IPS-18c (cell line): ENCODE measurements around the gene LY86.
"Not testable (repeated sequence)": the region's sequence is repeated elsewhere in the genome, so short reads cannot be mapped to it uniquely, and the experiment has no call there.

ENCODE experiments used
- H3K4me3 ChIP-seq: 2 replicates; pipeline ENCODE4 v1.7.0; 2013; ENCODE audit warnings: low read depth, mild to moderate bottlenecking, low read length, moderate library complexity; ENCODE audit not compliant: insufficient read depth
- H3K9me3 ChIP-seq: one replicate; pipeline ENCODE4 v1.6.1; 2013; ENCODE audit warnings: mild to moderate bottlenecking, low read length, moderate library complexity; ENCODE audit not compliant: control insufficient read depth, insufficient read depth

LY86 gene

GRCh38 chr6:6654599-6655575, 66.4 kb downstream of the LY86 start:
- Histone ChIP-seq H3K9me3 (no peaks in the 10 kb centered on the region), H3K4me3 (no peak overlapping the region)

GRCh38 chr6:6655805-6656251, 67.3 kb downstream of the LY86 start:
- no peaks in the 10 kb centered on the region for H3K9me3 ChIP-seq
- H3K4me3 ChIP-seq = no peak overlapping the region

- Histone ChIP-seq H3K4me3 (no peak overlapping the region), H3K9me3 (no peaks in the 10 kb centered on the region)
These were observed 67.8 kb downstream of the LY86 start for GRCh38 chr6:6656287-6656686.

- Histone ChIP-seq H3K4me3 (no peak overlapping the region), H3K9me3 (no peaks in the 10 kb centered on the region)
These were observed 68.7 kb downstream of the LY86 start for GRCh38 chr6:6657085-6657819.

- Histone ChIP-seq H3K4me3 (no peak overlapping the region), H3K9me3 (no peaks in the 10 kb centered on the region)
These were observed 69.3 kb downstream of the LY86 start for GRCh38 chr6:6657820-6658217.

- Histone ChIP-seq H3K4me3 (no peak overlapping the region), H3K9me3 (no peaks in the 10 kb centered on the region)
These were observed 71.2 kb downstream of the LY86 start for GRCh38 chr6:6659600-6660327.

GRCh38 chr6:6660339-6661045, 72.0 kb downstream of the LY86 start:
- H3K4me3 ChIP-seq = no peak overlapping the region
- no peaks in the 10 kb centered on the region for H3K9me3 ChIP-seq

GRCh38 chr6:6661191-6661590, 72.7 kb downstream of the LY86 start:
- Histone ChIP-seq H3K9me3 (no peaks in the 10 kb centered on the region), H3K4me3 (no peak overlapping the region)

GRCh38 chr6:6661684-6662083, 73.2 kb downstream of the LY86 start:
- H3K4me3 ChIP-seq = no peak overlapping the region

GRCh38 chr6:6663421-6664135, 75.1 kb downstream of the LY86 start:
- Histone ChIP-seq H3K4me3 (no peak overlapping the region), H3K9me3 (no peaks in the 10 kb centered on the region)

More at GRCh38 chr6:6661684-6662083, 73.2 kb downstream of the LY86 start:
- no peaks in the 10 kb centered on the region for H3K9me3 ChIP-seq

GRCh38 chr6:6665555-6666243, 77.2 kb downstream of the LY86 start:
- Histone ChIP-seq H3K9me3 (no peaks in the 10 kb centered on the region), H3K4me3 (no peak overlapping the region)

GRCh38 chr6:6670150-6670549, 81.6 kb downstream of the LY86 start:
- not testable (repeated sequence) for H3K9me3 ChIP-seq, H3K4me3 ChIP-seq

GRCh38 chr6:6674872-6675271, 86.4 kb downstream of the LY86 start:
- H3K9me3 ChIP-seq = no peaks in the 10 kb centered on the region
- H3K4me3 ChIP-seq = no peak overlapping the region

GRCh38 chr6:6676910-6677441, 88.5 kb downstream of the LY86 start:
- H3K9me3 ChIP-seq = no peaks in the 10 kb centered on the region
- H3K4me3 ChIP-seq = no peak overlapping the region

GRCh38 chr6:6678185-6678671, 89.7 kb downstream of the LY86 start:
- Histone ChIP-seq H3K9me3 (no peaks in the 10 kb centered on the region), H3K4me3 (no peak overlapping the region)
